K562 (cell line): ENCODE data around the gene IFIT2. TPM values are rescaled to one million over a fixed set of nuclear protein-coding genes. Genes with fewer than 3 reads are reported as not detected.

ENCODE experiments used
- ATAC-seq: fragments of 200-7000 bp; cut with Tn5 transposase; 3 replicates; pipeline ENCODE4 v1.9.1; 2020; ENCODE audit warnings: moderate library complexity
- BruUV-seq: library from RNA; stranded (reverse); fragments of 400-500 nt; replicated peaks from 2 replicates; lab custom pipeline; 2021; lab: Mats Ljungman, UMichigan
- CTCF ChIA-PET: fragments of 300-600 bp; formaldehyde crosslinking; extraction: SDS; loops from one replicate; lab custom pipeline; 2021; ENCODE audit warnings: low intra/inter-chr PET ratio; lab: Yijun Ruan, JAX
- POLR2A ChIA-PET: fragments of 300-600, 350-650 bp; sonication (Branson Sonifier 250); formaldehyde crosslinking; extraction: SDS; loops from one replicate; lab custom pipeline; 2021; ENCODE audit warnings: antibody characterized with exemption, inconsistent platforms; lab: Yijun Ruan, JAX
- DNase-seq, 4 experiments: peaks; one replicate each; pipeline versions ENCODE4 v3.0.0 to v3.0.0-alpha.2; 2011 to 2018; ENCODE audit warnings: low spot score in 3 of 4, mixed read lengths in 3 of 4; ENCODE audit errors: extremely low read depth in 1 of 4
- FAIRE-seq: peaks from 2 replicates; lab custom pipeline; 2011; peaks lifted over from hg19 to GRCh38; lab: Jason Lieb, UNC
- H2AFZ ChIP-seq: 2 replicates; pipeline ENCODE4 v1.6.0; 2011; ENCODE audit warnings: low read depth, low read length, control low read depth, inconsistent platforms
- H3K27ac ChIP-seq: fragments of 200-600 bp; 3 replicates; pipeline ENCODE4 v1.8.0; 2011; ENCODE audit warnings: low read depth, mild to moderate bottlenecking, control low read depth, inconsistent platforms, low read length, moderate library complexity, mixed read lengths; ENCODE audit errors: extremely low read depth
- H3K27me3 ChIP-seq, 2 experiments: fragments of 300-600 bp in 1 of 2; 2 replicates in 1 of 2; 3 replicates in 1 of 2; pipeline versions ENCODE4 v1.6.0 to v1.8.0; 2011; ENCODE audit warnings: inconsistent platforms in 2 of 2, low read length in 2 of 2, mild to moderate bottlenecking in 1 of 2, mixed read lengths in 1 of 2, moderate library complexity in 1 of 2; ENCODE audit not compliant: control insufficient read depth in 2 of 2, insufficient read depth in 2 of 2
- H3K36me3 ChIP-seq: fragments of 300-600 bp; 3 replicates; pipeline ENCODE4 v1.8.0; 2011; ENCODE audit warnings: mild to moderate bottlenecking, low read length, inconsistent platforms; ENCODE audit not compliant: control insufficient read depth, insufficient read depth
- H3K4me1 ChIP-seq, 2 experiments: fragments of 200-600 bp in 1 of 2; replicated peaks in 1 of 2; 2 replicates in 1 of 2; 3 replicates in 1 of 2; pipeline versions ENCODE4 v1.5.1 to v1.8.0; 2011; ENCODE audit warnings: inconsistent platforms in 2 of 2, low read length in 2 of 2, mild to moderate bottlenecking in 1 of 2, mixed read lengths in 1 of 2, moderate library complexity in 1 of 2; ENCODE audit not compliant: control insufficient read depth in 2 of 2, insufficient read depth in 2 of 2
- H3K4me2 ChIP-seq: 2 replicates; pipeline ENCODE4 v1.6.1; 2011; ENCODE audit warnings: low read length, control low read depth, inconsistent platforms, mixed read lengths; ENCODE audit not compliant: insufficient read depth
- H3K4me3 ChIP-seq: fragments of 200-600 bp; sonication (generic), shearing (Covaris generic); 2 replicates; pipeline ENCODE4 v1.5.1; 2016; ENCODE audit warnings: control low read depth, inconsistent platforms
- H3K79me2 ChIP-seq: fragments of 200-600 bp; 3 replicates; pipeline ENCODE4 v1.8.0; 2011; ENCODE audit warnings: low read length, inconsistent platforms; ENCODE audit not compliant: control insufficient read depth, insufficient read depth
- H3K9ac ChIP-seq, 2 experiments: 2 replicates each; pipeline versions ENCODE4 v1.6.0 to v1.6.1; 2011; ENCODE audit warnings: low read depth in 2 of 2, low read length in 2 of 2, control low read depth in 1 of 2, inconsistent platforms in 1 of 2, mild to moderate bottlenecking in 1 of 2, mixed read lengths in 1 of 2; ENCODE audit not compliant: insufficient read depth in 1 of 2
- H3K9me1 ChIP-seq: one replicate; pipeline ENCODE4 v1.6.0; 2011; ENCODE audit warnings: inconsistent platforms, mild to moderate bottlenecking, low read length, moderate library complexity; ENCODE audit not compliant: control insufficient read depth, insufficient read depth
- H3K9me3 ChIP-seq: replicated peaks from 2 replicates; pipeline ENCODE4 v1.5.1; 2011; ENCODE audit warnings: low read depth, low read length, inconsistent platforms; ENCODE audit not compliant: control insufficient read depth, insufficient read depth
- H4K20me1 ChIP-seq: replicated peaks from 2 replicates; pipeline ENCODE4 v1.6.1; 2011; ENCODE audit warnings: low read length, inconsistent platforms, mixed read lengths; ENCODE audit not compliant: control insufficient read depth, insufficient read depth
- ADNP ChIP-seq: fragments of 200-800 bp; sonication (Bioruptor generic); IDR thresholded peaks from 2 replicates; pipeline ENCODE4 v1.6.1; 2016; ENCODE audit warnings: missing genetic modification characterization, missing compliant biosample characterization
- HOXB6 ChIP-seq: fragments of 250-450 bp; sonication (Bioruptor Pico); IDR thresholded peaks from 2 replicates; pipeline ENCODE4 v1.5.1; 2022; ENCODE audit warnings: mild to moderate bottlenecking, borderline replicate concordance
- KHSRP ChIP-seq: fragments of 450-650 bp; IDR thresholded peaks from 2 replicates; pipeline ENCODE4 v1.6.1; 2017
- NR3C1 ChIP-seq: sonication (generic); formaldehyde crosslinking; IDR thresholded peaks from 2 replicates; pipeline ENCODE4 v1.8.1; 2022; ENCODE audit warnings: missing genetic modification reagents
- RBFOX2 ChIP-seq: fragments of 200-400 bp; formaldehyde crosslinking; IDR thresholded peaks from 2 replicates; pipeline ENCODE4 v1.6.1; 2017; ENCODE audit warnings: low read depth, mild to moderate bottlenecking, low read length, moderate library complexity
- RFX7 ChIP-seq: fragments of 250-450 bp; sonication (Bioruptor Pico); IDR thresholded peaks from 2 replicates; pipeline ENCODE4 v1.5.1; 2021; ENCODE audit warnings: mild to moderate bottlenecking
- WGBS: fragments of 100-300 bp; shearing (Covaris generic); methylation state at CpG from one replicate; pipeline ENCODE4 v1.1.6; 2016; ENCODE audit warnings: low coverage, mixed read lengths; ENCODE audit not compliant: insufficient coverage; ENCODE audit errors: missing lambda C conversion rate; 5-methylcytosine and 5-hydroxymethylcytosine counted together
- in situ Hi-C: fragments of 300-500 bp; cut with MboI; formaldehyde crosslinking; loops from 4 replicates; pipeline ENCODE4 v1.15.0; 2018; ENCODE audit warnings: inconsistent platforms, mixed read lengths
- intact Hi-C: fragments of 100-400 bp; cut with micrococcal nuclease; formaldehyde crosslinking; loops from 2 replicates; pipeline ENCODE4 v1.14.2; 2022
- polyA plus RNA-seq, 8 experiments: library from polyadenylated mRNA; depleted of rRNA in 4 of 8; stranded (reverse) in 5 of 8; unstranded in 3 of 8; fragments of >200 nt; fragmentation: Nextera tagmentation in 2 of 8; fragmentation: Illumina TruSeq in 1 of 8; extraction: Ambion mirVana in 2 of 8; extraction: Trizol in 1 of 8; gene quantifications; 2 replicates each; pipeline versions ENCODE4 v1.2.1 to v1.2.3, GENCODE V29; 2011 to 2014; ENCODE audit warnings: inconsistent platforms in 1 of 8, missing spikeins in 1 of 8
- total RNA-seq, 7 experiments: library from RNA; depleted of rRNA in 6 of 7; stranded (reverse); fragments of >200 nt in 6 of 7; fragmentation: Illumina TruSeq in 2 of 7; extraction: Trizol in 2 of 7; gene quantifications; 2 replicates each; pipeline versions ENCODE4 v1.2.1 to v1.2.3, GENCODE V29; 2011 to 2021; ENCODE audit warnings: low replicate concordance in 1 of 7

IFIT2 gene
- total and polyA plus RNA-seq, 9 of the 15 experiments (the other 6 are each of a cell fraction or from before 2014, with no cell fraction given) = 0.03 to 0.25 (median 0.10) TPM; not detected in 1

DNA sequence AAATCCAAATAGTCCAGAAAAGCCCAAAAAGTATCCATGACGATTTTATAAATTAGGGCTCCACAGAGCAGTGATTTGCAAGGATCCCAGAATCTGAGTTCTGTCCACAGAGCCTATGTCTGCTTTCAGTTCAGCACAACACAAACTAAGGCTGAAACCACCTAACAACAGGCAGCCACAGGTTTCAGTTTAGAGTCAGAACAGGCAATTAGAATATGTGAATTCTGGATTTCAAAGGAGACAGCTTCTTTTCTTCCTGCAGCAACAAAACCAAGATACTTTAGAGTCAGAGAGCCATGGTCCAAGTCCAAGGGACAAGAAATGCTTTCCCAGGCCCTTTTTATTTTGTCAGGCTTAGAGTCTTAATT, 49.5 kb downstream of the IFIT2 start:
- Histone ChIP-seq H4K20me1 (no peaks in the 10 kb centered on the region), H3K4me1 (peaks cover 5 to 30% of the 10 kb centered on the region in 2 experiments; a peak in 4 of 5 replicates), H3K79me2 (no peaks in the 10 kb centered on the region), H3K4me2 (no peak overlapping the region), H3K4me3 (no peak overlapping the region), H3K9ac (no peak overlapping the region; a peak in 1 of 4 replicates), H3K9me1 (no peaks in the 10 kb centered on the region), H2AFZ (peak overlapping the region; percentile 89), H3K36me3 (no peaks in the 10 kb centered on the region), H3K9me3 (no peaks in the 10 kb centered on the region; the same call in 1 of the 2 replicates), H3K27ac (peak overlapping the region; percentile 66; the same call in 2 of the 3 replicates), H3K27me3 (no peaks in the 10 kb centered on the region)
- TF ChIP-seq ADNP (tag) (no peak), RBFOX2 (no peak), KHSRP (no peak), RFX7 (CRISPR knock-in tag) (no peak), HOXB6 (CRISPR knock-in tag) (no peak), NR3C1 (CRISPR knock-in tag) (no peak)
- no peak for FAIRE-seq
- no peak for ATAC-seq
- intact Hi-C loops (no loop called here), in situ Hi-C loops (no loop called here)
- DNase-seq = no peak
- 63% methylated on average over 1 of the region's 1 CpG for WGBS
- no TSS peak for BruUV-seq
- POLR2A ChIA-PET = interaction anchor here (1.2 kb wide), 1 partner anchor 9 kb away, joined by 3 read pairs; no protein-coding TSS in a partner anchor
- CTCF ChIA-PET = no interaction called here
